ENCODE results near the gene KIAA1958. TPM values are rescaled to one million over a fixed set of nuclear protein-coding genes. Genes with fewer than 3 reads are reported as not detected.
"Not testable (repeated sequence)": the region's sequence is repeated elsewhere in the genome, so short reads cannot be mapped to it uniquely, and the experiment has no call there.

The KIAA1958 gene
- total RNA-seq, 1 donor from 2014 or later, result 2.0 TPM

DNA sequence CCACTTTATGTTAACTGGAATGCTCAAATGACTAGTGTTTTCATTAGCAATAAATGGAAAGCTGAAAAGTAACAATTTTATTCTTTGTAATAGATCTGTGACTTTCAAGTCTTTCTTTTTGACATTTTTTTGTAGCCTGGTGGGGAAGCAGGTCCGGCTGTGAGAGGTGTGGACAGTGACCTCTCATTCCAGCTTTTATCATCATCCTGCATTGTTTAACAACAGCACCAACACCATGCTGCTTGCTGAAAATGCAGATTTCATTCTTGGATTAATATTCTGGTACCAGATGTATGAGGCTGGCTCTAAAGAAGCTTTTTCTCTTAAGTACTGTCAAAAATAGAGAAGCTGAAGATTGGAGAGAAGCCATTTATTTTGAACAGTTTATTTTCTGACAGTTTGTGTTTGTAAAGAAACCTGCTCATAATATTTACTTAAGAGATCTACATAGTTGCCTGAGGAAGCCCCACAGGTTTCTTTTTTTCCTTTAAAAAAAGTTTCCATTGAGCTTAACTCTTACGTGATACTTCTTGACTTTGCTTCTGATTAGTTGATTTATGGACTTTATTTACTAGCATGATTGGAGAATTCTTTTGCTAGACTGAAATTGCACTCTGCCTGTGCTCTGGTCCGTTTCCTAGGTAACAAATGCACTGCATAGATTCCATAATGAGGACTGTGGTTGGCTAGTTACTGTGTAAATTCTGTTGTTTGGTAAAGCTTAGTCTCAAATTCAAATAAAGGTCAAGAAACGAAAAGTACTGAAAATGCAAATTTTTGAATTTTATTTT lies 3.4 kb downstream of the KIAA1958 start:
- DNase-seq, result no peak

DNA sequence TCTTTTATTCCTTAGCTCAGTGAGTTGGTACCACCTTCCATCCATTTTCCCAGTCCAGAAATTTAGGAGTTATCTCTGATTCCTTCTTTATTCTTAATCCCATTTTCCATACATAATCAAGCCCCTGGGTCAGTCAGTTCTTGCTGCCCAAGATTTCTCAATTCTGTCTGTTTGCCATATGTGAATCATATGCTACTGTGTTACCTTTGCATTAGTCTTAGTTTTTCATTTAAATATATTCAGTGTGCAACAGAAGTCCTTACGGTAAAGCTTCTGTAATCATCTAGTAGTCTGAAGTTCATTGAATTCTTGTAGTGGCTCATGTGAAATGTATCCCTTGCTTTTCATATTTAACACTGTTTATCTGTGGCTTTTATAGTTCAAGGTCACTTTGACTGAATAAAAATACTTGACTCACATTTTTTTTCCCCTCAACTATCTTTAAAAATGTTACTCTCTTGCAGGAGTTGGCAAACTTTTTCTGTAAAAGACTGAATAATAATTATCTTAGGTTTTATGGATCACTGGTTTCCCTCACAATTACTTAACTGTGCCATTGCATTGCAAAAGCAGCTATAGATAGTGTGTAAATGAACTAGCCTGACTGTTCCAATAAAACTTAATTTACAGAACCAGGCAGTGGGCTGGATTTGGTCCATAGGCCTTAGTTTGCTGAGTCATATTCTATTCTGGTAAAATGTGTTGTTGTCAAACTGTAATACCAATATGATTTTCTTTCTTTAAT lies 6.9 kb downstream of the KIAA1958 start:
- no peak for DNase-seq

- no peak for DNase-seq
These were observed 7.5 kb downstream of the KIAA1958 start for GRCh38 chr9:112494153-112494552.

DNA sequence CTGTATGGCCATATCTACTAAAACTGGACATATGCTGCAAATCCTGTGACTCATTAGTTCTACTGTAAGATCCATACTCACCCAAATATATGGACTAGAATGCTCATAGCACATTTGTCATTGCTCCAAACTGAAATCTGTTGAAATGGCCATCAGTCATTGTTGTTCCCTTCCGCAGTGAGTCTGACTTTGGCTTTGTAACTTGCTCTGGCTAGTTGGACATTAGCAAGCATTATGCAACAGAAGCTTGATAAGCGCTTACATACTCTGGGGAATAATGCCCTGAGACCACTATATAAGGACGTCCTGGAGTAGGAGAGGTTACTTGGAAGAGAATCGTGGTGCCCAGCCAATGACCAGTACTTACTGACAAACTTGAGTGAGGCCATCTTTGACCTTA lies 9.0 kb downstream of the KIAA1958 start:
- no peak for DNase-seq

- DNase-seq, result no peak
These were observed 9.6 kb downstream of the KIAA1958 start for GRCh38 chr9:112496074-112496722.

- no peak for DNase-seq
These were observed 14.2 kb downstream of the KIAA1958 start for GRCh38 chr9:112500842-112501241.

DNA sequence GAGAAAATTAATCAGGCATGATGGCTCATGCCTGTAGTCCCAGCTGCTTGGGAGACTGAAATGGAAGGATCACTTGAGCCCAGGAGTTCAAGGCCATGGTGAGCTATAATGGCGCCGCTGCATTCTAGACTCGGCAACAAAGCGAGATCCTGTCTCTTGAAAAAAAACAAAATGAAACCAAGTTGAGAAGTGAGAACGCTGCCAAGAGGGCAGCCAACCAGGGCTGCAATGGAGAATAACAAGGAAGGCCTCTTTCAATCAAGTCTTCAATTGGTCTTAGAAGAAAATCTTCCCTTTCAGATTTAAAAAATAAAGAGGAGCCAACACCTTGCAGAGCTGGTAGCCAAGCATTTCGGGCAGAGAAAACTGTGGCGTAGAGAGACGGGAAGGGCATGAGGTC lies 14.7 kb downstream of the KIAA1958 start:
- no peak for DNase-seq

GRCh38 chr9:112502175-112502946 lies 15.7 kb downstream of the KIAA1958 start:
- DNase-seq, result no peak

DNA sequence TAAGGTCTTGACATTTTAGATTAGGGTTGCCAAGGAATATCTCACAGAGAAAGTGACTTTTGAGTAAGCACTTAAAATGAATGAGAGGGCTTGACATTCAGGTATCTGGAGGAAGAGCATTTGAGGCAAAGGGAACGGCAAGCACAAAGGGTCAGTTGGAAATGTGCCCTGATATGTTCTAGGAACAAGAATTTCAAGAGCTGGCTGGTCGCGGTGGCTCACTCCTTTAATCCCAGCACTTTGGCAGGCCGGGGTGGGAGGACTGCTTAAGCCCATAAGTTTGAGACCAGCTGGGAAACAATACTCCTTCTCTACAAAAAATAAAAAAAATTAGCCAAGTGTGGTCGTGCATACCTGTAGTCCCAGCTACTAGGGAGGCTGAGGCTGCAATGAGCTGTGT lies 16.5 kb downstream of the KIAA1958 start:
- no peak for DNase-seq

DNA sequence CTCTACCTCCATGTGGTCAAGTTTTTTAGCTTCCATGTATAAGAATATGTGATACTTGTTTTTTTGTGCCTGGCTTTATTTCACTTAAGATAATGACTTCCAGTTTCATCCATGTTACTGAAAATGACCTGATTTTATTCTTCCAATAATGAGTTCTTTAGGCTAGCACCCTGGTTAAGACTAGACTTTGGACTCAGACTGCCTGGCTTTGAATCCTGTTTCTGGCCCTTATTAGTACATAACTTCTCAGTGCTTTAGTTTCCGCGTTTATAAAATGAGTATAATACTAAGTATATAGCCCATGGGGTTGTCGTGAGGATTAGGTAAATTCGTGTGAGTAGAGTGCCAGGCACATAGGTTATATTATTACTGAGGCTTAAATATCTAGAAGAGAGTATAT lies 18.5 kb downstream of the KIAA1958 start:
- no peak for DNase-seq

DNA sequence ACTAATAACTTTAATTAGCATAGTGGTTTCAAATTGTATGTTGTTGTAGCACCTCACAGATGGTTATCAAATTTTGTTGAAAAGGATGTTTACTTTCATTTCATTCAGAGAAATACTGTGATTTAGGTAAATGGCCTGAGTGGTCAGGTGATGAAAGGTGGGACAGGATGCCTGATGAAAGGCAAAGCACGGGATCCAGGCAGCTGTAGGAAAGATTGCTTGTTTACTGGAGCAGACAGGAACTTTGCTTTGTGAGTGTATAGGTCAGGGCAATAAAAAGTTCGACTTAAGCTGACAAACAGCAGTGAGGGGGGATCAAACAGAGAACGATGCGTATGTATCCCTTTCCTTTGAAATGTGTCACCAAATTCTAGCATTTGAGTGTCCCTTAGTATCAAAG lies 19.0 kb downstream of the KIAA1958 start:
- no peak for DNase-seq

DNA sequence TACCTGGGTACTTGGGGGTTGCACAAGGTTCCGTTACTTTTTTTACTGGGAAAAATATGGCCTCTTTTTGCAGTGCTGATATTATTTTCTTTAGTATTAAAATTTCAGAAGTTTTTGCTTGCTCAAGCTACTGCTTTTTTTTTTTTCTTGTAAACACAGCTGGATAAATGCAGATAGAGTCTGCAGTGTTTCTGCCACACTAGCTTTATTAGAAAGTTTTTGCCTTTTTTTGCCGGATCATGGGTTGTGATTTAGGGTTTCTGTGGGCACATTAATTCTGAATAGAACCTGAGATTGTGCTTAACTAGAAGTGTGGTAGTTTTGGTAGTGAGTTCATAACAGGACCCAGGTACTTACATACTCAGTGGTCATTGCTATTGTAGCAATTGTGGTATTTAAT lies 19.9 kb downstream of the KIAA1958 start:
- DNase-seq, result no peak

DNA sequence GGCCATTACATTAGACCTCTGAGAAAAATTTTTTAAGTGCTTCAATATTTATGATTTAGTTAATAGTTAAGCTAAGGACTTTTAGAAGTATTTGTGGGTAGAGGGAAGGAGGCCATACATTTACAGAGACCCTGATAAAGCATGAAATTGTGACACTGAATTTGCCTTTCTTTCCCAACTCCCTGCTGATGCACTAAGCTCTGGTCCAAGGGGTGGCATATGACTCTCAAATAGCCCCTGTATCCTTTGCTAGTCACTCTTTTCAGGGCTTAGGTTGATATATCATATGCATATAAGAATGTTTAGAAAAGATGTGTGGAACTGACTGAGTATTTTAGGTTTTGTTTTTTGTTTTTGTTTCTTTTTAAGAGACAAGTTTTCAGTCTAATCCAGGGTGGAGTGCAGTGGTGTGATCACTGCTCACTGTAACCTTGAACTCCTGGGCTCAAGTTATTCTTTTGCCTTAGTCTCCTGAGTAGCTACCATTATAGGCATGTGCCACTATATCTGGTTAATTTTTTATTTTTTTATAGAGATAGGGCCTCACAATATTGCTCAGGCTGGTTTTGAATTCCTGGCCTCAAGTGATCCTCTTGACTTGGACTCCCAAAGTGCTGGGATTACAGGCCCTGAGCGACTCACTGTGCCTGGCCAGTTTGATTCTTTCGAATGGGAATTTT lies 20.5 kb downstream of the KIAA1958 start:
- no peak for DNase-seq

DNA sequence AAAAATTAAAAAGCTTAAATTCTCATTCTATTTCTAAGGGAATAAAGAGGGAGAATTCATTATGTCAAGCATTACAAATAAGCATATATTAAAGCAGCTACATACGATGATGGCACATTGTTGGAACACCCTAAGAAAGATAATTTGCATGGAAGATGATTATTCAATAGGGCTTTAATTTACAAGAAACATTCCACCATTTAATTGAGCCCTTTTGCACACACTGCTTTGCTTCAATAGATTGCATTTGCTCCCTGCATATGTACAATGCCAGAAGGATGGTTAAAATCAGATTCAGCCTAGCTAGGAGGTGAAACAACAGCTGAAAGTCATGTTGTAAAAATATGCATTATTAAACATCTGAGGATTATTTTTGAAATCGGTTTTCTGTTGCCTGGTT lies 21.8 kb downstream of the KIAA1958 start:
- DNase-seq, result no peak

- DNase-seq, result not testable (repeated sequence)
These were observed 25.8 kb downstream of the KIAA1958 start for GRCh38 chr9:112512377-112512776.

- DNase-seq, result no peak
These were observed 30.1 kb downstream of the KIAA1958 start for GRCh38 chr9:112516769-112517168.

DNA sequence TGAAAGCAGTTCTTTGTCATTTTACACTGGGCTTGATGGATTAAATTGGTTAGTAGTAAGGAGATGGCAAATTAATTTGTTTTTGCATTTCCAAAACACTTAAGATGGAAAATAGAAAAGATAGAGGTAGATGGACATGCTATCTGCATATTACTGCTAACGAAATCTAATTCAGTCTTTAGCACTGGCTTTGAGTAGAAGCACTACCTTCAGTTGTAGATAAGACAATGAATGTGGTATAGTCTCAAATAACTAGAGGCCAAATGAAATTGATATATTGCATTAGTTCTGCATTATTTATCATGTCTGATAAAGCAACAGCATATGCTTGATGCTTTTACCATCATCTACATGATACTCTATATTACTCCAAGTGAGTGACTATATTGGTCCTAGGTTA lies 33.4 kb downstream of the KIAA1958 start:
- DNase-seq, result no peak

DNA sequence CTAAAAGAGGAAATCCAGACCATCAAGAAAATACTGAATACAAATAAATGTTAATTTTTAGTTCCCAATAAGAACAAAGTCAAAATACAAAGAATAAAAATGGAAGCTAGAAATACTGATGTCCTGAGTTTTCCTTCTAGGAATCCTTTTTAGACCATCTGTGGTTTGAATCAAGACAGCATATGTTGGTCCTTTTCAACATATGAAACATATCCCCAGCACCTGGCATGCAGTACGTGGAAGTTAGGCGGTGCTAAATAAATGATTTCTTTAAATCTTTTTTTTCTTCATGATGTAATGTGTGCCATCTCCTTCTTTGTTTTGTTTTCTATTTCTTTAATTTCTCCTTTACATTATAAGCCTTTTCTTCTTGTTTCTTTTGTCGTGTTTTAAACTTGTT lies 34.0 kb downstream of the KIAA1958 start:
- DNase-seq, result no peak

DNA sequence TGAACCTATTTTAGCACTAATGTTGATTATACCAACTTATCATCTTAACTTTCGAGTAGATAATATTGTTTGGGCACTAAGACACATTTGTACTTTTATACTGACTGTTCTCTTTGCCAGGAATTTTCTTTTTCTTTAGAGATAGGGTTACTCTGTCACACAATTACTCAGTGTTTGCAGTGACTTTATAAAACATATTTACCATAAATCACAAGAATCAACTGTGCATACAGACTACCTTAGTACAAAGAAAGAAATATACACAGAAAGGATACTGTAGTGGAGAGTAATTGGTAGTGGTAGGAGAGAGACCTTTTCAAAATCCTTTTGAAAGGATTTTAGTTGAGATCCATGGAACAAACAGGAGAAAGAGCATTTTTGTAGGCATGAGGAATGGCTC lies 40.3 kb downstream of the KIAA1958 start:
- no peak for DNase-seq

GRCh38 chr9:112527959-112528358 lies 41.3 kb downstream of the KIAA1958 start:
- no peak for DNase-seq

DNA sequence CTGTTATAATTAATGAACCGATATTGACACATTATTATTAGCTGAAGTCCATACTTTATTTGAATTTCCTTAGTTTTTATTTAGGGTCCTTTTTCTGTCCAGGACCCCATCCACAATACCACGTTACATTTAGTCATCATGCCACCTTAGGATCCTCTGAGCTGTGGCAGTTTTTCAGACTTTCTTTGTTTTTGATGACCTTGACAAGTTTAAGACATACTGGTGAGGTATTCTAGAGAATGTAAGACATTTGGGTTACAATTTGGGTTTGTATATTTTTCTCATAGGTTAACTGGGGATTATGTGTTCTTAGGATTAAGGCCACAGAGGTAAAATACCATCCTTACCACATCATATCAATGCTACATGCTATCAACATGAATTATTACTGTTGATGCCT lies 42.7 kb downstream of the KIAA1958 start:
- DNase-seq, result no peak

- no peak for DNase-seq
These were observed 44.2 kb downstream of the KIAA1958 start for GRCh38 chr9:112530751-112531205.

All from dermis blood vessel endothelial cell (primary cell).